Testis (tissue), 5 donors: ENCODE measurements around the gene TMIGD1. TPM values are rescaled to one million over a fixed set of nuclear protein-coding genes. Genes with fewer than 3 reads are reported as not detected.

ENCODE experiments used
- DNase-seq: peaks from one replicate; pipeline ENCODE4 v3.0.0-alpha.2; 2019
- H3K27ac ChIP-seq, 2 donors: fragments of 200-600 bp; sonication (generic); one replicate each; pipeline ENCODE4 v1.5.1; 2019
- H3K27me3 ChIP-seq: fragments of 200-600 bp; sonication (generic); one replicate; pipeline ENCODE4 v1.5.1; 2019
- H3K36me3 ChIP-seq: fragments of 200-600 bp; sonication (generic); one replicate; pipeline ENCODE4 v1.5.1; 2017; ENCODE audit warnings: low read depth; ENCODE audit errors: missing control alignments
- H3K4me1 ChIP-seq: fragments of 200-600 bp; sonication (generic); one replicate; pipeline ENCODE4 v1.5.1; 2019
- H3K4me3 ChIP-seq, 2 donors: fragments of 200-600 bp; sonication (generic); one replicate each; pipeline ENCODE4 v1.5.1; 2017 to 2019
- H3K9me3 ChIP-seq: fragments of 200-600 bp; sonication (generic); one replicate; pipeline ENCODE4 v1.5.1; 2017
- CTCF ChIP-seq, 3 experiments: fragments of 450-650 bp in 2 of 3; fragments of 200-600 bp in 1 of 3; sonication (generic) in 1 of 3; IDR thresholded peaks; one replicate each; pipeline ENCODE4 v1.5.1; 2016 to 2019; ENCODE audit warnings: antibody characterized with exemption in 3 of 3, mild to moderate bottlenecking in 2 of 3, moderate library complexity in 1 of 3
- POLR2A ChIP-seq: fragments of 450-650 bp; IDR thresholded peaks from one replicate; pipeline ENCODE4 v1.6.1; 2017; ENCODE audit warnings: antibody characterized with exemption, mild to moderate bottlenecking, moderate library complexity
- WGBS, 2 donors: methylation state at CpG; one replicate each; pipeline ENCODE4 v1.1.5; 2018; 5-methylcytosine and 5-hydroxymethylcytosine counted together
- intact Hi-C: fragments of 100-400 bp; cut with DNase I; formaldehyde crosslinking; loops from one replicate; pipeline ENCODE4 v1.15.1; 2023; ENCODE audit warnings: low total_unique reads
- long read RNA-seq, 2 donors: transcript quantifications; one replicate each; lab custom pipeline, GENCODE V29; 2026
- polyA plus RNA-seq: library from polyadenylated mRNA; stranded (reverse); fragments of 350-450 nt; fragmentation: Illumina TruSeq; extraction: RNeasy Lipid Tissue Mini Kit (QIAGEN cat#74804); gene quantifications from one replicate; pipeline ENCODE4 v1.2.3, GENCODE V29; 2014; ENCODE audit warnings: low read depth, low replicate concordance; ENCODE audit not compliant: insufficient read depth
- total RNA-seq, 2 donors: library from RNA; depleted of rRNA; stranded (reverse); fragments of >200 nt; gene quantifications; one replicate each; pipeline ENCODE4 v1.2.3, GENCODE V29; 2016

Gene TMIGD1
- total RNA-seq (not detected), polyA plus RNA-seq (not detected)
- long read RNA-seq, donor 1 = 0 reads
- long read RNA-seq, donor 2 = 0 reads

- WGBS, 2 donors = 90 to 93% methylated on average over 9 of the region's 9 CpGs
- H3K27ac ChIP-seq = no peak within 1 kb of the TSS
- TF ChIP-seq CTCF (IDR thresholded peaks at IDR 0.05) (no peak), POLR2A (no peak)
- no peaks in the 10 kb centered on the region for H3K9me3 ChIP-seq
- DNase-seq = no peak
- H3K36me3 ChIP-seq = no peaks in the 10 kb centered on the region
- H3K4me3 ChIP-seq = no peak within 1 kb of the TSS
- no peaks in the 10 kb centered on the region for H3K27me3 ChIP-seq
- H3K4me1 ChIP-seq = no peaks in the 10 kb centered on the region
- intact Hi-C loops = no loop called here
Observed at GRCh38 chr17:30333503-30334360, at the start of gene TMIGD1. Gene TMIGD1 (minus strand): TSS chr17:30334057. CDS start chr17:30332133, 1,924 bp downstream.

- 87 to 95% methylated on average over 1 of the region's 1 CpG for WGBS, 2 donors
- Histone ChIP-seq H3K27ac (no peak overlapping the region), H3K4me3 (no peak overlapping the region), H3K36me3 (no peaks in the 10 kb centered on the region), H3K9me3 (no peaks in the 10 kb centered on the region), H3K27me3 (no peaks in the 10 kb centered on the region), H3K4me1 (peaks cover 12% of the 10 kb centered on the region)
- DNase-seq = no peak
- intact Hi-C loops = no loop called here
- TF ChIP-seq CTCF (IDR thresholded peaks at IDR 0.05) (no peak), POLR2A (no peak)
Observed at GRCh38 chr17:30382345-30382744, 48.5 kb upstream of the TMIGD1 start.

- TF ChIP-seq POLR2A (no peak), CTCF (IDR thresholded peaks at IDR 0.05) (no peak)
- WGBS, 2 donors = 79 to 86% methylated on average over 2 of the region's 2 CpGs
- Histone ChIP-seq H3K4me3 (no peak overlapping the region), H3K9me3 (no peaks in the 10 kb centered on the region), H3K36me3 (no peaks in the 10 kb centered on the region), H3K27ac (no peak overlapping the region), H3K27me3 (no peaks in the 10 kb centered on the region), H3K4me1 (peaks cover 12% of the 10 kb centered on the region)
- no peak for DNase-seq
- intact Hi-C loops = no loop called here
Observed at GRCh38 chr17:30381340-30381659, 47.4 kb upstream of the TMIGD1 start.

- Histone ChIP-seq H3K27ac (no peak overlapping the region), H3K4me3 (no peak overlapping the region), H3K36me3 (no peaks in the 10 kb centered on the region), H3K9me3 (no peaks in the 10 kb centered on the region), H3K27me3 (no peaks in the 10 kb centered on the region), H3K4me1 (peaks cover 12% of the 10 kb centered on the region)
- no peak for DNase-seq
- WGBS, 2 donors = 55% methylated on average over 7 of the region's 7 CpGs
- intact Hi-C loops = no loop called here
- no peak for TF ChIP-seq POLR2A
- no peak for TF ChIP-seq CTCF (IDR thresholded peaks at IDR 0.05)
Observed at GRCh38 chr17:30380643-30381339, 46.9 kb upstream of the TMIGD1 start.
